Measurements from ENCODE around the gene TRIM41.

DNA sequence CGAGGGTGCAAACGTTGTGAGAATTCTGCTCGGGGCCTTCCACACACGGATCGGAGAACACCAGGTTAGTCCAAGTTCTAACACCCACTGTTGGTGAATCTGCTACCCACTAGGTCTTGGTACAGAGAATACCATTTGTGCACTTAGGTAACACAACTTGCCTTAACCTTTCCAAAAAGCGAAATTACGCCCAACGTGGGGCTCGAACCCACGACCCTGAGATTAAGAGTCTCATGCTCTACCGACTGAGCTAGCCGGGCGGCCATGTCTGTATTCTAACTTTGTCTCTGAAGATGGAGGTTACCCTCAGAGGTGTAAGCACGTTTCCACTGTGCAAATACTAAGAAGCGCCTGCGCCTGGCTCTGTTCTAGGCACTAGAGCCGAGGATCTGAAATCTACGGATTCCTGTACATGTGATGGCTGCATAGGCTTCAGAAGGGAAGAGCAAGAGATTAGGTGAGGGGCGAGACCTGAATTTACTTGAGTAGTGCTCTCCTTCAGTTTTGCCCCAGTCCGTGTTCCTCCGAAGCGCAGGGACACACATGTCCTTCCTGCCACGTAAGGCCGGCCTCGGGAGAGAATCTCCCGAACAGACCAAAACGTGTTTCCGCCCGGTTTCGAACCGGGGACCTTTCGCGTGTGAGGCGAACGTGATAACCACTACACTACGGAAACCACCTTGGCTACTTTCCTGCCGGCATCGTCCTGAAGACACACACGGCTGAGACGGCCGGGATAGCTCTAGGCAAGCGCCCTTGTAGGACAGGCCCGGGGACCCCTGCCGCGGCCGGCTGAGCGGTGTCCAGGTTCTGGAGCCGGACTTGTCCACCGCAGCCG is 1.1 kb upstream of the TRIM41 start:
- TF ChIP-seq GTF3C2 (IDR thresholded peaks at IDR 0.05; ENCODE audit: borderline replicate concordance, extremely low read depth, insufficient read length) (peak; percentile 89), ZSCAN29 (IDR thresholded peaks at IDR 0.05) (peak; percentile 96), CC2D1A (IDR thresholded peaks at IDR 0.05) (no peak; the same call in 1 of the 2 replicates)
- TF ChIP-seq, protein P1, sequence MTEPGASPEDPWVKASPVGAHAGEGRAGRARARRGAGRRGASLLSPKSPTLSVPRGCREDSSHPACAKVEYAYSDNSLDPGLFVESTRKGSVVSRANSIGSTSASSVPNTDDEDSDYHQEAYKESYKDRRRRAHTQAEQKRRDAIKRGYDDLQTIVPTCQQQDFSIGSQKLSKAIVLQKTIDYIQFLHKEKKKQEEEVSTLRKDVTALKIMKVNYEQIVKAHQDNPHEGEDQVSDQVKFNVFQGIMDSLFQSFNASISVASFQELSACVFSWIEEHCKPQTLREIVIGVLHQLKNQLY (CRISPR knock-in tag; conservative IDR thresholded peaks at IDR 0.05) = no peak

Data from K562 (cell line).